ENCODE measurements around the gene RPL31.

RPL31 gene

GRCh38 chr2:101001691-101002561 lies at the start of gene RPL31:
Gene RPL31 (plus strand): TSS chr2:101002289. CDS start chr2:101002702, 413 bp downstream.
- no peak for TF ChIP-seq CTCF (IDR thresholded peaks at IDR 0.05; ENCODE audit: low read depth, low read length)
- in situ Hi-C loops (cut with HindIII; ENCODE audit: low sequenced_read_pairs) = no loop called here
- H3K4me3 ChIP-seq (ENCODE audit: low read depth, low read length) = peak within 1 kb of the TSS; percentile 96
- DNase-seq (ENCODE audit: low read depth, low spot score) = peak; percentile 97

- no peak for TF ChIP-seq CTCF (IDR thresholded peaks at IDR 0.05; ENCODE audit: low read depth, low read length)
- H3K4me3 ChIP-seq (ENCODE audit: low read depth, low read length) = no peak overlapping the region
- in situ Hi-C loops (cut with HindIII; ENCODE audit: low sequenced_read_pairs) = no loop called here
- no peak for DNase-seq (ENCODE audit: low read depth, low spot score)
These were observed 49.6 kb upstream of the RPL31 start for GRCh38 chr2:100952512-100952911.

GRCh38 chr2:100953406-100954043 lies 48.6 kb upstream of the RPL31 start:
- H3K4me3 ChIP-seq (ENCODE audit: low read depth, low read length) = no peak overlapping the region
- no peak for DNase-seq (ENCODE audit: low read depth, low spot score)
- TF ChIP-seq CTCF (IDR thresholded peaks at IDR 0.05; ENCODE audit: low read depth, low read length) = no peak
- in situ Hi-C loops (cut with HindIII; ENCODE audit: low sequenced_read_pairs) = no loop called here

GRCh38 chr2:100954044-100954420 lies 48.1 kb upstream of the RPL31 start:
- in situ Hi-C loops (cut with HindIII; ENCODE audit: low sequenced_read_pairs) = no loop called here

GRCh38 chr2:100955226-100955625 lies 46.9 kb upstream of the RPL31 start:
- no peak for DNase-seq (ENCODE audit: low read depth, low spot score)
- TF ChIP-seq CTCF (IDR thresholded peaks at IDR 0.05; ENCODE audit: low read depth, low read length) = no peak
- no peak overlapping the region for H3K4me3 ChIP-seq (ENCODE audit: low read depth, low read length)
- in situ Hi-C loops (cut with HindIII; ENCODE audit: low sequenced_read_pairs) = no loop called here

More at GRCh38 chr2:100954044-100954420, 48.1 kb upstream of the RPL31 start:
- H3K4me3 ChIP-seq (ENCODE audit: low read depth, low read length) = no peak overlapping the region
- no peak for DNase-seq (ENCODE audit: low read depth, low spot score)
- no peak for TF ChIP-seq CTCF (IDR thresholded peaks at IDR 0.05; ENCODE audit: low read depth, low read length)

- in situ Hi-C loops (cut with HindIII; ENCODE audit: low sequenced_read_pairs) = no loop called here
- no peak overlapping the region for H3K4me3 ChIP-seq (ENCODE audit: low read depth, low read length)
- no peak for TF ChIP-seq CTCF (IDR thresholded peaks at IDR 0.05; ENCODE audit: low read depth, low read length)
- no peak for DNase-seq (ENCODE audit: low read depth, low spot score)
These were observed 46.0 kb upstream of the RPL31 start for GRCh38 chr2:100956081-100956480.

All from astrocyte of the spinal cord (primary cell).